IMR-90 (cell line): ENCODE results near the gene ECSCR. TPM values are rescaled to one million over a fixed set of nuclear protein-coding genes. Genes with fewer than 3 reads are reported as not detected.

ENCODE experiments used
- ATAC-seq: fragments of 200-7000 bp; cut with Tn5 transposase; 2 replicates; pipeline ENCODE4 v1.9.1; 2020; ENCODE audit warnings: low read depth, mild to moderate bottlenecking, moderate library complexity
- BruUV-seq: library from RNA; stranded (reverse); fragments of 400-500 nt; replicated peaks from 2 replicates; lab custom pipeline; 2021; lab: Mats Ljungman, UMichigan
- CTCF ChIA-PET: fragments of 300-600 bp; formaldehyde crosslinking; extraction: SDS; loops from one replicate; lab custom pipeline; 2021; ENCODE audit warnings: antibody characterized with exemption; lab: Yijun Ruan, JAX
- POLR2A ChIA-PET: fragments of 300-600 bp; sonication (Branson Sonifier 250); formaldehyde crosslinking; loops from one replicate; lab custom pipeline; 2022; ENCODE audit warnings: antibody characterized with exemption; ENCODE audit not compliant: unreplicated experiment; lab: Charles Lee
- DNase-seq: peaks from one replicate; pipeline ENCODE4 v3.0.0; 2013
- H2AFZ ChIP-seq: replicated peaks from 2 replicates; pipeline ENCODE3; 2013; ENCODE audit warnings: low read length, mild to moderate bottlenecking; ENCODE audit not compliant: poor library complexity
- H2AK5ac ChIP-seq: 2 replicates; pipeline ENCODE4 v1.6.1; 2013; ENCODE audit warnings: low read depth, low read length, inconsistent platforms
- H2AK9ac ChIP-seq: replicated peaks from 2 replicates; pipeline ENCODE3; 2013; ENCODE audit warnings: mild to moderate bottlenecking, low read depth, low read length, moderate library complexity; ENCODE audit not compliant: poor library complexity
- H2BK120ac ChIP-seq: 2 replicates; pipeline ENCODE4 v1.6.1; 2013; ENCODE audit warnings: low read depth, low read length, inconsistent platforms
- H2BK15ac ChIP-seq: 3 replicates; pipeline ENCODE4 v1.6.1; 2013; ENCODE audit warnings: low read depth, low read length, inconsistent platforms
- H2BK20ac ChIP-seq: 2 replicates; pipeline ENCODE4 v1.6.1; 2013; ENCODE audit warnings: low read depth, mild to moderate bottlenecking, inconsistent platforms, low read length, moderate library complexity
- H2BK5ac ChIP-seq: 2 replicates; pipeline ENCODE4 v1.6.1; 2013; ENCODE audit warnings: mild to moderate bottlenecking, low read depth, low read length, inconsistent platforms; ENCODE audit not compliant: poor library complexity, severe bottlenecking
- H3K14ac ChIP-seq: replicated peaks from 2 replicates; pipeline ENCODE4 v1.6.1; 2013; ENCODE audit warnings: low read depth, low read length, inconsistent platforms
- H3K18ac ChIP-seq: 2 replicates; pipeline ENCODE4 v1.6.1; 2013; ENCODE audit warnings: low read depth, low read length, control low read depth
- H3K23ac ChIP-seq: 2 replicates; pipeline ENCODE4 v1.6.1; 2013; ENCODE audit warnings: low read depth, low read length, inconsistent platforms
- H3K27ac ChIP-seq: 2 replicates; pipeline ENCODE4 v1.5.1; 2013; ENCODE audit warnings: mild to moderate bottlenecking, control low read depth, low read length; ENCODE audit not compliant: insufficient read depth
- H3K27me3 ChIP-seq: 2 replicates; pipeline ENCODE4 v1.6.1; 2013; ENCODE audit warnings: low read length; ENCODE audit not compliant: control insufficient read depth, insufficient read depth
- H3K36me3 ChIP-seq: 2 replicates; pipeline ENCODE4 v1.6.1; 2013; ENCODE audit warnings: low read length, mixed read lengths; ENCODE audit not compliant: control insufficient read depth, insufficient read depth
- H3K4ac ChIP-seq: 2 replicates; pipeline ENCODE4 v1.6.1; 2013; ENCODE audit warnings: low read depth, low read length, inconsistent platforms
- H3K4me1 ChIP-seq: 2 replicates; pipeline ENCODE4 v1.6.1; 2013; ENCODE audit warnings: low read length, mixed read lengths; ENCODE audit not compliant: control insufficient read depth, insufficient read depth
- H3K4me2 ChIP-seq: 2 replicates; pipeline ENCODE4 v1.6.1; 2013; ENCODE audit warnings: low read depth, mild to moderate bottlenecking, control low read depth, low read length, moderate library complexity
- H3K4me3 ChIP-seq: 2 replicates; pipeline ENCODE4 v1.5.1; 2013; ENCODE audit warnings: low read depth, mild to moderate bottlenecking, control low read depth, low read length, moderate library complexity; ENCODE audit not compliant: insufficient read depth
- H3K56ac ChIP-seq: 2 replicates; pipeline ENCODE4 v1.6.1; 2013; ENCODE audit warnings: low read length, inconsistent platforms; ENCODE audit not compliant: insufficient read depth; ENCODE audit errors: extremely low read depth
- H3K79me1 ChIP-seq, 2 experiments: 2 replicates each; pipeline ENCODE4 v1.6.1; 2013; ENCODE audit warnings: low read length in 2 of 2, inconsistent platforms in 1 of 2, low read depth in 1 of 2
- H3K9ac ChIP-seq: 2 replicates; pipeline ENCODE4 v1.6.1; 2013; ENCODE audit warnings: low read depth, low read length, control low read depth
- H3K9me1 ChIP-seq: 2 replicates; pipeline ENCODE4 v1.6.1; 2013; ENCODE audit warnings: low read length, inconsistent platforms; ENCODE audit not compliant: insufficient read depth
- H3K9me3 ChIP-seq: 2 replicates; pipeline ENCODE4 v1.6.1; 2013; ENCODE audit warnings: low read length; ENCODE audit not compliant: control insufficient read depth, insufficient read depth
- H4K20me1 ChIP-seq: 2 replicates; pipeline ENCODE4 v1.6.1; 2013; ENCODE audit warnings: low read length, inconsistent platforms; ENCODE audit not compliant: insufficient read depth
- H4K5ac ChIP-seq: 2 replicates; pipeline ENCODE4 v1.6.1; 2013; ENCODE audit warnings: mild to moderate bottlenecking, low read depth, low read length, control low read depth
- H4K8ac ChIP-seq, 2 experiments: 2 replicates each; pipeline ENCODE4 v1.6.1; 2013; ENCODE audit warnings: low read depth in 2 of 2, low read length in 2 of 2, control low read depth in 1 of 2, inconsistent platforms in 1 of 2
- H4K91ac ChIP-seq: 2 replicates; pipeline ENCODE4 v1.6.1; 2013; ENCODE audit warnings: low read depth, low read length, inconsistent platforms; ENCODE audit not compliant: insufficient read depth
- BHLHE40 ChIP-seq: fragments of 150-350 bp; IDR thresholded peaks from 2 replicates; pipeline ENCODE4 v1.6.1; 2016; ENCODE audit warnings: mild to moderate bottlenecking, low read depth, low read length
- CEBPB ChIP-seq: IDR thresholded peaks from 2 replicates; pipeline ENCODE4 v1.6.1; 2012; ENCODE audit warnings: low read depth, low read length, improper control_type of control experiment
- CHD1 ChIP-seq: IDR thresholded peaks from 2 replicates; pipeline ENCODE4 v1.6.1; 2012; ENCODE audit warnings: low read depth, low read length, improper control_type of control experiment
- ELK1 ChIP-seq: fragments of 150-350 bp; IDR thresholded peaks from 2 replicates; pipeline ENCODE4 v1.6.1; 2016; ENCODE audit warnings: low read depth, mild to moderate bottlenecking, low read length, moderate library complexity, borderline replicate concordance
- FOS ChIP-seq: fragments of 150-350 bp; IDR thresholded peaks from 2 replicates; pipeline ENCODE4 v1.6.1; 2016; ENCODE audit warnings: low read depth, low read length
- MAFK ChIP-seq: IDR thresholded peaks from 2 replicates; pipeline ENCODE4 v1.6.1; 2012; ENCODE audit warnings: low read depth, low read length, improper control_type of control experiment
- MAZ ChIP-seq: IDR thresholded peaks from 2 replicates; pipeline ENCODE4 v1.6.1; 2012; ENCODE audit warnings: low read depth, mild to moderate bottlenecking, low read length, improper control_type of control experiment, moderate library complexity, borderline replicate concordance
- MXI1 ChIP-seq: IDR thresholded peaks from 2 replicates; pipeline ENCODE4 v1.6.1; 2012; ENCODE audit warnings: low read depth, mild to moderate bottlenecking, low read length, moderate library complexity, borderline replicate concordance
- NFE2L2 ChIP-seq: fragments of 150-350 bp; IDR thresholded peaks from 2 replicates; pipeline ENCODE4 v1.6.1; 2016; ENCODE audit warnings: low read depth, mild to moderate bottlenecking, low read length
- POLR2A ChIP-seq: IDR thresholded peaks from 2 replicates; pipeline ENCODE4 v1.6.1; 2012; ENCODE audit warnings: mild to moderate bottlenecking, low read depth, low read length
- RAD21 ChIP-seq: IDR thresholded peaks from 2 replicates; pipeline ENCODE4 v1.6.1; 2012; ENCODE audit warnings: low read length, improper control_type of control experiment
- RCOR1 ChIP-seq: IDR thresholded peaks from 2 replicates; pipeline ENCODE4 v1.6.1; 2012; ENCODE audit warnings: mild to moderate bottlenecking, low read length, improper control_type of control experiment; ENCODE audit not compliant: insufficient replicate concordance
- RFX5 ChIP-seq: IDR thresholded peaks from 2 replicates; pipeline ENCODE4 v1.8.0; 2012; ENCODE audit warnings: low read depth, mild to moderate bottlenecking, low read length, moderate library complexity
- SMC3 ChIP-seq: fragments of 150-350 bp; IDR thresholded peaks from 2 replicates; pipeline ENCODE4 v1.6.1; 2016; ENCODE audit warnings: low read depth, mild to moderate bottlenecking, antibody characterized with exemption, low read length, moderate library complexity
- USF2 ChIP-seq: fragments of 150-350 bp; IDR thresholded peaks from 2 replicates; pipeline ENCODE4 v1.6.1; 2017; ENCODE audit warnings: mild to moderate bottlenecking, antibody characterized with exemption, low read length, low read depth
- WGBS, 2 experiments: methylation state at CpG; one replicate each; pipeline versions ENCODE4 v1.1.5 to v1.1.7; 2013; ENCODE audit warnings: missing lambda C conversion rate in 2 of 2; ENCODE audit not compliant: insufficient read length in 1 of 2; ENCODE audit errors: extremely low coverage in 2 of 2; 5-methylcytosine and 5-hydroxymethylcytosine counted together
- dilution Hi-C: fragments of 300-500 bp; cut with HindIII; formaldehyde crosslinking; loops from one replicate; pipeline ENCODE4 v1.14.3; 2018; ENCODE audit warnings: low sequenced_read_pairs; ENCODE audit not compliant: unreplicated experiment
- in situ Hi-C: fragments of 300-500 bp; cut with MboI; formaldehyde crosslinking; loops from 3 replicates; pipeline ENCODE4 v1.14.3; 2019; ENCODE audit warnings: low sequenced_read_pairs, inconsistent platforms, mixed read lengths
- intact Hi-C: fragments of 100-400 bp; cut with micrococcal nuclease; formaldehyde crosslinking; loops from 2 replicates; pipeline ENCODE4 v1.10.0; 2022
- polyA plus RNA-seq, 3 experiments: library from polyadenylated mRNA; depleted of rRNA; stranded (reverse); fragments of >200 nt; gene quantifications; 2 replicates each; pipeline ENCODE4 v1.2.3, GENCODE V29; 2012; ENCODE audit warnings: low replicate concordance in 1 of 3
- total RNA-seq: library from RNA; depleted of rRNA; stranded (reverse); fragments of >200 nt; gene quantifications from 2 replicates; pipeline ENCODE4 v1.2.3, GENCODE V29; 2012

The ECSCR gene
- total and polyA plus RNA-seq, 2 of the 4 experiments (the other 2 are of a cell fraction): 3.6 to 3.9 TPM

- no TSS peak for BruUV-seq
- Histone ChIP-seq H3K18ac (peak within 1 kb of the TSS; percentile 94), H3K36me3 (no peaks in the 10 kb centered on the region), H3K23ac (peak within 1 kb of the TSS; percentile 92), H2BK20ac (peak within 1 kb of the TSS; percentile 59), H4K8ac (peak within 1 kb of the TSS; percentile 95 to 98), H2AFZ (peak within 1 kb of the TSS; percentile 98), H3K9ac (peak within 1 kb of the TSS; percentile 86), H2BK120ac (peak within 1 kb of the TSS; percentile 95), H3K27me3 (no peaks in the 10 kb centered on the region), H2BK5ac (peak within 1 kb of the TSS; percentile 92), H4K91ac (peak within 1 kb of the TSS; percentile 96), H3K9me1 (peaks cover 8% of the 10 kb centered on the region), H3K14ac (peak within 1 kb of the TSS; percentile 97), H3K9me3 (no peaks in the 10 kb centered on the region), H4K20me1 (no peaks in the 10 kb centered on the region; the same call in 1 of the 2 replicates), H3K79me1 (peaks cover 0 to 14% of the 10 kb centered on the region in 2 experiments; a peak in 1 of 4 replicates), H2BK15ac (peak within 1 kb of the TSS; percentile 98; the same call in 2 of the 3 replicates), H2AK9ac (peak within 1 kb of the TSS; percentile 90), H3K4me1 (peaks cover 4% of the 10 kb centered on the region), H3K4me2 (peak within 1 kb of the TSS; percentile 95), H3K4me3 (peak within 1 kb of the TSS; percentile 59), H2AK5ac (peak within 1 kb of the TSS; percentile 68), H3K4ac (peak within 1 kb of the TSS; percentile 97), H3K56ac (peak within 1 kb of the TSS; percentile 91), H3K27ac (peak within 1 kb of the TSS; percentile 93), H4K5ac (peak within 1 kb of the TSS; percentile 96)
- ChIA-PET POLR2A (no interaction called here), CTCF (interaction anchor here (0.7 to 1.0 kb wide), 2 partner anchors 10 to 361 kb away, joined by 3 read pairs; no protein-coding TSS in a partner anchor)
- in situ Hi-C loops: no loop called here
- dilution Hi-C loops: loop anchor here (25.0 kb wide), 1 partner anchor 108 kb away; no protein-coding TSS in a partner anchor
- 0% methylated on average over 29 of the region's 41 CpGs; no CpG with 5 or more reads in 1 of the 2 experiments for WGBS, 2 experiments
- DNase-seq (peak; percentile 96), ATAC-seq (peak; percentile 98)
- intact Hi-C loops: no loop called here
- TF ChIP-seq POLR2A (peak; percentile 73), ELK1 (no peak), FOS (no peak), MAFK (peak; percentile 43; the same call in 1 of the 2 replicates), RAD21 (no peak), MAZ (peak; percentile 84; the same call in 1 of the 2 replicates), BHLHE40 (no peak), USF2 (no peak), RFX5 (no peak), CHD1 (no peak), SMC3 (no peak), MXI1 (peak; percentile 76), NFE2L2 (no peak; the same call in 1 of the 2 replicates), CEBPB (no peak), RCOR1 (no peak)
Observed at GRCh38 chr5:139403787-139404483, 58.6 kb downstream of the ECSCR start, which contains the start of gene SPATA24. SPATA24 (minus strand) TSS chr5:139404089; CDS start chr5:139404060, 29 bp downstream.
